ENCODE results near the gene FDXACB1.

The FDXACB1 gene

GRCh38 chr11:111829185-111829968, 49.6 kb downstream of the FDXACB1 start:
- no peak for DNase-seq (ENCODE audit: low read depth in 2 of 2)
- no peak for TF ChIP-seq CTCF (IDR thresholded peaks at IDR 0.05; ENCODE audit: low read depth, low read length)
- no peak overlapping the region for H3K4me3 ChIP-seq (replicated peaks in 1 of 2; ENCODE audit: low read depth in 2 of 2, low read length in 2 of 2)

GRCh38 chr11:111826322-111826950, 52.5 kb downstream of the FDXACB1 start:
- no peak overlapping the region for H3K4me3 ChIP-seq (replicated peaks in 1 of 2; ENCODE audit: low read depth in 2 of 2, low read length in 2 of 2)
- TF ChIP-seq CTCF (IDR thresholded peaks at IDR 0.05; ENCODE audit: low read depth, low read length): no peak
- DNase-seq (ENCODE audit: low read depth in 2 of 2): no peak
